Progenitor cell of endocrine pancreas (in vitro differentiated cells): ENCODE data around the gene WNT3A. TPM values are rescaled to one million over a fixed set of nuclear protein-coding genes. Genes with fewer than 3 reads are reported as not detected.
A peak's percentile ranks its signal among the peaks of the same experiment; 100 is the strongest.

Source experiments
- DNase-seq: peaks from one replicate; pipeline ENCODE4 v3.0.0; 2021; ENCODE audit warnings: low spot score; ENCODE audit not compliant: unreplicated experiment
- H3K27ac Mint-ChIP-seq: 2 replicates; pipeline ENCODE4 v1.8.0; 2021; ENCODE audit warnings: mild to moderate bottlenecking, moderate library complexity, mixed read lengths
- H3K27me3 Mint-ChIP-seq: 2 replicates; pipeline ENCODE4 v1.8.0; 2021; ENCODE audit warnings: mixed read lengths
- H3K36me3 Mint-ChIP-seq: 2 replicates; pipeline ENCODE4 v1.8.0; 2022; ENCODE audit warnings: mixed read lengths; ENCODE audit not compliant: insufficient read depth
- H3K4me1 Mint-ChIP-seq: 2 replicates; pipeline ENCODE4 v1.8.0; 2021; ENCODE audit warnings: low read depth, mixed read lengths
- H3K4me3 Mint-ChIP-seq: 2 replicates; pipeline ENCODE4 v1.8.0; 2021; ENCODE audit warnings: low read depth, mild to moderate bottlenecking, moderate library complexity, mixed read lengths
- H3K9me3 Mint-ChIP-seq: 2 replicates; pipeline ENCODE4 v1.8.0; 2021; ENCODE audit warnings: low read depth, mixed read lengths
- CTCF ChIP-seq: fragments of 200-600 bp; sonication (generic); IDR thresholded peaks from one replicate; pipeline ENCODE4 v1.5.0; 2021; ENCODE audit warnings: antibody characterized with exemption, mild to moderate bottlenecking; ENCODE audit not compliant: unreplicated experiment
- total RNA-seq: library from RNA; stranded (reverse); gene quantifications from 2 replicates; pipeline ENCODE4 v1.2.1, GENCODE V29; 2021

The WNT3A gene
- total RNA-seq, 1 donor from 2014 or later: not detected

- H3K4me3 Mint-ChIP-seq: no peak overlapping the region
- DNase-seq: no peak
- H3K4me1 Mint-ChIP-seq: peaks cover 64% of the 10 kb centered on the region
- H3K36me3 Mint-ChIP-seq: peaks cover 12% of the 10 kb centered on the region
- H3K27ac Mint-ChIP-seq: peak overlapping the region; percentile 84
- no peaks in the 10 kb centered on the region for H3K27me3 Mint-ChIP-seq
- no peaks in the 10 kb centered on the region for H3K9me3 Mint-ChIP-seq
- no peak for TF ChIP-seq CTCF
These were observed 81.0 kb downstream of the WNT3A start for GRCh38 chr1:228087771-228088251.

GRCh38 chr1:228088586-228089498 is 82.0 kb downstream of the WNT3A start:
- peak overlapping the region; percentile 85 for H3K27ac Mint-ChIP-seq
- no peak for TF ChIP-seq CTCF
- no peak for DNase-seq
- peaks cover 13% of the 10 kb centered on the region for H3K36me3 Mint-ChIP-seq
- peaks cover 62% of the 10 kb centered on the region for H3K4me1 Mint-ChIP-seq
- no peaks in the 10 kb centered on the region for H3K27me3 Mint-ChIP-seq
- no peak overlapping the region for H3K4me3 Mint-ChIP-seq
- H3K9me3 Mint-ChIP-seq: no peaks in the 10 kb centered on the region

GRCh38 chr1:228089519-228090380 is 83.0 kb downstream of the WNT3A start:
- no peaks in the 10 kb centered on the region for H3K27me3 Mint-ChIP-seq
- H3K36me3 Mint-ChIP-seq: peaks cover 20% of the 10 kb centered on the region
- no peak for TF ChIP-seq CTCF
- H3K4me3 Mint-ChIP-seq: no peak overlapping the region
- DNase-seq: no peak
- peaks cover 53% of the 10 kb centered on the region for H3K4me1 Mint-ChIP-seq
- peaks cover 7% of the 10 kb centered on the region for H3K9me3 Mint-ChIP-seq
- peak overlapping the region; percentile 80 for H3K27ac Mint-ChIP-seq

- TF ChIP-seq CTCF: no peak
- Mint-ChIP-seq H3K36me3 (peaks cover 26% of the 10 kb centered on the region), H3K4me3 (no peak overlapping the region), H3K9me3 (peaks cover 13% of the 10 kb centered on the region), H3K27ac (peak overlapping the region; percentile 90), H3K27me3 (no peaks in the 10 kb centered on the region), H3K4me1 (peaks cover 44% of the 10 kb centered on the region)
- no peak for DNase-seq
These were observed 83.8 kb downstream of the WNT3A start for GRCh38 chr1:228090613-228091081.

GRCh38 chr1:228091084-228091483 is 84.3 kb downstream of the WNT3A start:
- Mint-ChIP-seq H3K27me3 (no peaks in the 10 kb centered on the region), H3K4me3 (no peak overlapping the region), H3K36me3 (peaks cover 29% of the 10 kb centered on the region), H3K4me1 (peaks cover 39% of the 10 kb centered on the region), H3K27ac (peak overlapping the region; percentile 77), H3K9me3 (peaks cover 14% of the 10 kb centered on the region)
- no peak for TF ChIP-seq CTCF
- no peak for DNase-seq
